Thoracic aorta (tissue), 2 donors: ENCODE results near the gene RUNX2. TPM values are rescaled to one million over a fixed set of nuclear protein-coding genes. Genes with fewer than 3 reads are reported as not detected.

Source experiments
- ATAC-seq: fragments of 150-250 bp; one replicate; pipeline ENCODE4 v1.8.0; 2017; ENCODE audit warnings: low read depth; ENCODE audit not compliant: insufficient number of reproducible peaks, low FRiP score
- DNase-seq: peaks from one replicate; pipeline ENCODE4 v3.0.0-alpha.2; 2020; ENCODE audit warnings: low spot score
- H3K27ac ChIP-seq, 2 donors: fragments of 200-600 bp; sonication (generic); 1 replicate in 1 of 2; 2 replicates in 1 of 2; pipeline ENCODE4 v1.5.1; 2016; ENCODE audit warnings: mild to moderate bottlenecking in 2 of 2, moderate library complexity in 2 of 2
- H3K27me3 ChIP-seq: fragments of 200-600 bp; sonication (generic); replicated peaks from 2 replicates; pipeline ENCODE4 v1.6.0; 2016; ENCODE audit warnings: mild to moderate bottlenecking; ENCODE audit not compliant: insufficient read depth
- H3K36me3 ChIP-seq: fragments of 200-600 bp; sonication (generic); one replicate; pipeline ENCODE4 v1.5.1; 2016
- H3K4me1 ChIP-seq, 2 donors: fragments of 200-600 bp; sonication (generic); 1 replicate in 1 of 2; 2 replicates in 1 of 2; pipeline versions ENCODE4 v1.5.1 to v1.6.0; 2016; ENCODE audit warnings: low read depth in 2 of 2, mild to moderate bottlenecking in 1 of 2; ENCODE audit not compliant: control insufficient read depth in 1 of 2
- H3K4me3 ChIP-seq: fragments of 200-600 bp; sonication (generic); 2 replicates; pipeline ENCODE4 v1.5.1; 2016; ENCODE audit warnings: mild to moderate bottlenecking
- H3K9me3 ChIP-seq: fragments of 200-600 bp; sonication (generic); 2 replicates; pipeline ENCODE4 v1.5.1; 2016
- CTCF ChIP-seq: fragments of 200-600 bp; sonication (generic); IDR thresholded peaks from one replicate; pipeline ENCODE4 v1.5.1; 2019; ENCODE audit warnings: antibody characterized with exemption
- total RNA-seq, 2 donors: library from RNA; depleted of rRNA; stranded (reverse); fragments of >200 nt; gene quantifications; one replicate each; pipeline versions ENCODE4 v1.1.0 to v1.2.3, GENCODE V29; 2016

Gene RUNX2
- total RNA-seq, 2 donors from 2014 or later: 3.2 to 7.9 TPM

GRCh38 chr6:45305546-45305945 lies 22.6 kb upstream of the RUNX2 start:
- no peaks in the 10 kb centered on the region for H3K4me1 ChIP-seq
- no peak for DNase-seq
- H3K27me3 ChIP-seq: no peaks in the 10 kb centered on the region
- H3K36me3 ChIP-seq: no peaks in the 10 kb centered on the region
- H3K27ac ChIP-seq: no peak overlapping the region
- H3K9me3 ChIP-seq: no peaks in the 10 kb centered on the region
- no peak overlapping the region for H3K4me3 ChIP-seq
- no peak for ATAC-seq
- no peak for TF ChIP-seq CTCF

- no peaks in the 10 kb centered on the region for H3K27me3 ChIP-seq
- ATAC-seq: no peak
- no peak for DNase-seq
- no peak overlapping the region for H3K27ac ChIP-seq
- no peaks in the 10 kb centered on the region for H3K9me3 ChIP-seq
- no peak for TF ChIP-seq CTCF
- no peak overlapping the region for H3K4me3 ChIP-seq
- H3K36me3 ChIP-seq: no peaks in the 10 kb centered on the region
- no peaks in the 10 kb centered on the region for H3K4me1 ChIP-seq
These were observed 17.9 kb upstream of the RUNX2 start for GRCh38 chr6:45310118-45310788.

GRCh38 chr6:45314146-45314545 lies 14.0 kb upstream of the RUNX2 start:
- no peaks in the 10 kb centered on the region for H3K27me3 ChIP-seq
- no peak for ATAC-seq
- DNase-seq: no peak

GRCh38 chr6:45320349-45320748 lies 7.8 kb upstream of the RUNX2 start:
- H3K4me3 ChIP-seq: no peak overlapping the region
- no peaks in the 10 kb centered on the region for H3K36me3 ChIP-seq
- H3K27me3 ChIP-seq: no peaks in the 10 kb centered on the region
- H3K9me3 ChIP-seq: no peaks in the 10 kb centered on the region
- DNase-seq (no peak), ATAC-seq (no peak)
- H3K27ac ChIP-seq: no peak overlapping the region
- H3K4me1 ChIP-seq: no peaks in the 10 kb centered on the region
- no peak for TF ChIP-seq CTCF

More at GRCh38 chr6:45314146-45314545, 14.0 kb upstream of the RUNX2 start:
- Histone ChIP-seq H3K4me1 (no peaks in the 10 kb centered on the region), H3K4me3 (no peak overlapping the region), H3K27ac (no peak overlapping the region), H3K9me3 (no peaks in the 10 kb centered on the region), H3K36me3 (no peaks in the 10 kb centered on the region)
- no peak for TF ChIP-seq CTCF

- H3K4me3 ChIP-seq: no peak overlapping the region
- no peaks in the 10 kb centered on the region for H3K9me3 ChIP-seq
- no peak for ATAC-seq
- TF ChIP-seq CTCF: no peak
- DNase-seq: no peak
- H3K27ac ChIP-seq: no peak overlapping the region
- peaks cover 6 to 7% of the 10 kb centered on the region in 2 donors for H3K4me1 ChIP-seq
- H3K27me3 ChIP-seq: no peaks in the 10 kb centered on the region
- H3K36me3 ChIP-seq: no peaks in the 10 kb centered on the region
These were observed 4.4 kb upstream of the RUNX2 start for GRCh38 chr6:45323656-45324224.
